Measurements from ENCODE around the gene CYP3A5.

- TF ChIP-seq CTCF (IDR thresholded peaks at IDR 0.05; ENCODE audit: insufficient read depth, low read length) (no peak), POLR2AphosphoS5 (IDR thresholded peaks at IDR 0.05; ENCODE audit: low read depth) (no peak), REST (IDR thresholded peaks at IDR 0.05; ENCODE audit: insufficient replicate concordance, low read depth) (no peak)
Measured at GRCh38 chr7:99685129-99685758, 5.4 kb upstream of the CYP3A5 start.
